B cell (primary cell): ENCODE results near the gene GRB10. TPM values are rescaled to one million over a fixed set of nuclear protein-coding genes. Genes with fewer than 3 reads are reported as not detected.

ENCODE experiments used
- ATAC-seq: fragments of 200-7000 bp; cut with Tn5 transposase; one replicate; pipeline ENCODE4 v1.10.0; 2021; ENCODE audit warnings: low read depth, mild to moderate bottlenecking, moderate number of reproducible peaks, moderate library complexity
- CTCF ChIA-PET: fragments of 350-600 bp; sonication (Branson Sonifier 250); formaldehyde crosslinking; loops from one replicate; lab custom pipeline; 2021; ENCODE audit warnings: antibody characterized with exemption, inconsistent platforms; lab: Charles Lee
- POLR2A ChIA-PET: fragments of 350-600 bp; sonication (Branson Sonifier 250); formaldehyde crosslinking; loops from one replicate; lab custom pipeline; 2021; ENCODE audit warnings: antibody characterized with exemption; lab: Charles Lee
- DNase-seq: peaks from one replicate; pipeline ENCODE4 v3.0.0; 2013
- H2AFZ ChIP-seq: 2 replicates; pipeline ENCODE4 v1.6.1; 2012; ENCODE audit warnings: mild to moderate bottlenecking, low read depth, low read length; ENCODE audit not compliant: insufficient read depth, poor library complexity, severe bottlenecking
- H3K27ac ChIP-seq, 2 donors: 1 replicate in 1 of 2; 2 replicates in 1 of 2; pipeline ENCODE4 v1.5.1; 2012 to 2013; ENCODE audit warnings: low read length in 2 of 2, mild to moderate bottlenecking in 2 of 2, moderate library complexity in 1 of 2
- H3K27me3 ChIP-seq, 4 experiments: fragments of 200-600 bp in 1 of 4; sonication (generic) in 1 of 4; replicated peaks in 1 of 4; 1 replicate in 2 of 4; 2 replicates in 2 of 4; pipeline versions ENCODE4 v1.6.1 to v1.7.0; 2013 to 2016; ENCODE audit warnings: low read length in 3 of 4, mild to moderate bottlenecking in 2 of 4, mixed read lengths in 1 of 4, moderate library complexity in 1 of 4; ENCODE audit not compliant: insufficient read depth in 4 of 4, control insufficient read depth in 3 of 4; ENCODE audit errors: control extremely low read depth in 1 of 4
- H3K36me3 ChIP-seq, 2 experiments: replicated peaks in 1 of 2; 1 replicate in 1 of 2; 2 replicates in 1 of 2; pipeline versions ENCODE4 v1.6.1 to v1.7.1; 2013; ENCODE audit warnings: low read length in 1 of 2; ENCODE audit not compliant: insufficient read depth in 2 of 2, control insufficient read depth in 1 of 2; ENCODE audit errors: control extremely low read depth in 1 of 2, extremely low read depth in 1 of 2
- H3K4me1 ChIP-seq, 2 donors: fragments of 200-600 bp in 1 of 2; sonication (generic) in 1 of 2; 1 replicate in 1 of 2; 2 replicates in 1 of 2; pipeline versions ENCODE4 v1.5.1 to v1.6.1; 2013 to 2017; ENCODE audit warnings: low read length in 2 of 2; ENCODE audit not compliant: control insufficient read depth in 2 of 2, insufficient read depth in 2 of 2
- H3K4me2 ChIP-seq: replicated peaks from 2 replicates; pipeline ENCODE3; 2012; ENCODE audit warnings: mild to moderate bottlenecking, low read depth, low read length; ENCODE audit not compliant: poor library complexity, severe bottlenecking
- H3K4me3 ChIP-seq, 5 experiments: fragments of 200-600 bp in 1 of 5; sonication (generic) in 1 of 5; 1 replicate in 3 of 5; 2 replicates in 2 of 5; pipeline versions ENCODE4 v1.5.1 to v1.7.0; 2011 to 2016; ENCODE audit warnings: low read length in 4 of 5, mild to moderate bottlenecking in 4 of 5, low read depth in 2 of 5, control low read depth in 1 of 5, moderate library complexity in 1 of 5; ENCODE audit not compliant: insufficient read depth in 1 of 5; ENCODE audit errors: control extremely low read depth in 1 of 5, extremely low read depth in 1 of 5
- H3K79me2 ChIP-seq: fragments of 200-600 bp; sonication (generic); one replicate; pipeline ENCODE4 v1.6.0; 2016; ENCODE audit warnings: low read length; ENCODE audit not compliant: control insufficient read depth, insufficient read depth
- H3K9ac ChIP-seq: fragments of 200-600 bp; sonication (generic); 2 replicates; pipeline ENCODE4 v1.6.1; 2017; ENCODE audit warnings: mild to moderate bottlenecking, low read length, moderate library complexity
- H3K9me3 ChIP-seq, 3 donors: one replicate each; pipeline versions ENCODE4 v1.6.1 to v1.7.1; 2013; ENCODE audit warnings: low read length in 2 of 3; ENCODE audit not compliant: control insufficient read depth in 2 of 3, insufficient read depth in 1 of 3; ENCODE audit errors: control extremely low read depth in 1 of 3
- H4K20me1 ChIP-seq: 2 replicates; pipeline ENCODE4 v1.6.0; 2012; ENCODE audit warnings: mild to moderate bottlenecking, low read length; ENCODE audit not compliant: insufficient read depth, control insufficient read depth, poor library complexity, severe bottlenecking
- H3K27ac Mint-ChIP-seq: one replicate; pipeline ENCODE4 v1.8.0; 2021; ENCODE audit warnings: mixed read lengths
- H3K27me3 Mint-ChIP-seq: one replicate; pipeline ENCODE4 v1.8.0; 2021; ENCODE audit warnings: mixed read lengths
- H3K4me1 Mint-ChIP-seq: one replicate; pipeline ENCODE4 v1.8.0; 2021; ENCODE audit warnings: mixed read lengths
- H3K4me3 Mint-ChIP-seq: one replicate; pipeline ENCODE4 v1.8.0; 2021; ENCODE audit warnings: mixed read lengths
- H3K9me3 Mint-ChIP-seq: one replicate; pipeline ENCODE4 v1.8.0; 2022; ENCODE audit warnings: mixed read lengths; ENCODE audit not compliant: insufficient read depth
- EZH2 ChIP-seq: IDR thresholded peaks from 2 replicates; pipeline ENCODE4 v1.6.1; 2012; ENCODE audit warnings: borderline replicate concordance, low read depth, mild to moderate bottlenecking, moderate library complexity, low read length; ENCODE audit not compliant: insufficient read depth, poor library complexity, severe bottlenecking
- WGBS: methylation state at CpG from one replicate; pipeline ENCODE4 v1.1.5; 2013; ENCODE audit warnings: missing lambda C conversion rate; ENCODE audit not compliant: insufficient coverage; 5-methylcytosine and 5-hydroxymethylcytosine counted together
- intact Hi-C: fragments of 100-400 bp; cut with micrococcal nuclease; formaldehyde crosslinking; loops from one replicate; pipeline ENCODE4 v1.10.0; 2022
- polyA plus RNA-seq: library from polyadenylated mRNA; depleted of rRNA; stranded (reverse); fragments of >200 nt; gene quantifications from 2 replicates; pipeline ENCODE4 v1.2.3, GENCODE V29; 2012
- total RNA-seq, 2 donors: library from RNA; stranded (reverse); fragments of 120-200 nt in 1 of 2; gene quantifications; 1 replicate in 1 of 2; 2 replicates in 1 of 2; pipeline versions ENCODE4 v1.2.3 to v1.2.4, GENCODE V29; 2013 to 2022
- TF ChIP-seq, protein P1 (sequence below): fragments of 200-600 bp; IDR thresholded peaks from one replicate; pipeline ENCODE4 v1.8.0; 2022; ENCODE audit warnings: antibody characterized with exemption, mild to moderate bottlenecking

The GRB10 gene
- total and polyA plus RNA-seq, 2 donors (not counting 1 experiment from before 2014, with no cell fraction given), result 0.04 TPM; not detected in 1

DNA sequence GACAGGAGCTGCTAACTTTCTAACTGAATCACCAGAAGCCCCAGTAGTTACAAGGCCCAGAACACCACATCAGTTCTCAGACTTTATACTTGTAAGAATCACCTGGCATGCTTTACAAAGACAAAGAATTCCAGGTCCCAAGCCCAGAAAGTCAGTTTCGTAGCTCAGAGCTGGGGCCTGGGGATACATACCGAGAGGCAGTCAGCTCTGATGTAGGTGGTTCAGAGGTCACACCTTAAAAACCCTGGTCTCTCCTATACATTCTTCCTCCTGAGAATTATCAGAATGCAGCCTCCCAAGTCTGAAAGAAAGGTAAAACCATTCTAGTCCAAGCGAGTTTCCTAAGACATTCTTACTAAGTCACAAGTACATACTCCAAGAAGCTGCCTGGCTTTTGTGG lies 2.3 kb downstream of the GRB10 start:
- H3K4me1 ChIP-seq, result peaks cover 0 to 4% of the 10 kb centered on the region in 2 donors
- DNase-seq (no peak), ATAC-seq (no peak)
- no peak overlapping the region for H3K27ac ChIP-seq
- Mint-ChIP-seq H3K9me3 (no peaks in the 10 kb centered on the region), H3K27me3 (peaks cover 32% of the 10 kb centered on the region), H3K4me1 (peaks cover 6% of the 10 kb centered on the region), H3K27ac (no peak overlapping the region), H3K4me3 (no peak overlapping the region)
- no peak overlapping the region for H3K4me2 ChIP-seq
- peaks cover 0 to 11% (median 0%) of the 10 kb centered on the region in 3 donors for H3K9me3 ChIP-seq
- WGBS, result 100% methylated on average over 2 of the region's 3 CpGs
- H3K36me3 ChIP-seq, result no peaks in the 10 kb centered on the region
- no peak overlapping the region for H3K4me3 ChIP-seq
- peaks cover 0 to 16% (median 3%) of the 10 kb centered on the region in 4 experiments for H3K27me3 ChIP-seq
- no peak overlapping the region for H2AFZ ChIP-seq
- ChIA-PET POLR2A (no interaction called here), CTCF (no interaction called here)
- H4K20me1 ChIP-seq, result no peaks in the 10 kb centered on the region
- no peak for TF ChIP-seq EZH2
- TF ChIP-seq, protein P1, sequence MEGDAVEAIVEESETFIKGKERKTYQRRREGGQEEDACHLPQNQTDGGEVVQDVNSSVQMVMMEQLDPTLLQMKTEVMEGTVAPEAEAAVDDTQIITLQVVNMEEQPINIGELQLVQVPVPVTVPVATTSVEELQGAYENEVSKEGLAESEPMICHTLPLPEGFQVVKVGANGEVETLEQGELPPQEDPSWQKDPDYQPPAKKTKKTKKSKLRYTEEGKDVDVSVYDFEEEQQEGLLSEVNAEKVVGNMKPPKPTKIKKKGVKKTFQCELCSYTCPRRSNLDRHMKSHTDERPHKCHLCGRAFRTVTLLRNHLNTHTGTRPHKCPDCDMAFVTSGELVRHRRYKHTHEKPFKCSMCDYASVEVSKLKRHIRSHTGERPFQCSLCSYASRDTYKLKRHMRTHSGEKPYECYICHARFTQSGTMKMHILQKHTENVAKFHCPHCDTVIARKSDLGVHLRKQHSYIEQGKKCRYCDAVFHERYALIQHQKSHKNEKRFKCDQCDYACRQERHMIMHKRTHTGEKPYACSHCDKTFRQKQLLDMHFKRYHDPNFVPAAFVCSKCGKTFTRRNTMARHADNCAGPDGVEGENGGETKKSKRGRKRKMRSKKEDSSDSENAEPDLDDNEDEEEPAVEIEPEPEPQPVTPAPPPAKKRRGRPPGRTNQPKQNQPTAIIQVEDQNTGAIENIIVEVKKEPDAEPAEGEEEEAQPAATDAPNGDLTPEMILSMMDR, result no peak
- no peaks in the 10 kb centered on the region for H3K79me2 ChIP-seq
- H3K9ac ChIP-seq, result no peak overlapping the region
- intact Hi-C loops, result no loop called here

DNA sequence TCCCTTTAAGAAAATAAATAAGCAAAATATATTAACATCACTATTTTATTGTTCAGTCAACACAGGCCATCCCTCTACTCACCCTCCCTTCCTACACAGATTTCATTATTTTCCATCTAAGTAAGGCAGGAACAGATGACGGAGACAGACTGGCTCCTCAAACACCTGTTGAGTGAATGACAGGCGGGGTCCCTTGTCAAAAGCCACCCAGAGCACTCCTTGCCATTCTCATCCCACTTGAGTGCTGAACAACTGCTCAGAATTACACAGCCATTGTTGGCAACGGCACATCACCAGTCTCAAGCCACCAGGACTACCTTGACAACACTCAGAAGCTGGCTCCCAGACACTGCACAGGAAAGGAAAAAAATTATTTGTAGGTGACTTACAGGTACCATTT lies 3.3 kb downstream of the GRB10 start:
- Histone ChIP-seq H3K9me3 (peaks cover 0 to 10% (median 0%) of the 10 kb centered on the region in 3 donors), H3K79me2 (no peaks in the 10 kb centered on the region), H3K4me1 (peaks cover 0 to 4% of the 10 kb centered on the region in 2 donors), H3K4me2 (no peak overlapping the region), H4K20me1 (no peaks in the 10 kb centered on the region), H3K36me3 (no peaks in the 10 kb centered on the region), H3K27me3 (peaks cover 0 to 16% (median 3%) of the 10 kb centered on the region in 4 experiments), H2AFZ (no peak overlapping the region), H3K4me3 (no peak overlapping the region), H3K9ac (no peak overlapping the region), H3K27ac (no peak overlapping the region)
- ChIA-PET CTCF (no interaction called here), POLR2A (no interaction called here)
- ATAC-seq, result no peak
- no peaks in the 10 kb centered on the region for H3K9me3 Mint-ChIP-seq
- WGBS, result 74% methylated on average over 2 of the region's 3 CpGs
- H3K27ac Mint-ChIP-seq, result no peak overlapping the region
- intact Hi-C loops, result no loop called here
- no peak for DNase-seq
- TF ChIP-seq EZH2, result no peak
- TF ChIP-seq, protein P1, result no peak
- H3K4me3 Mint-ChIP-seq, result no peak overlapping the region
- H3K4me1 Mint-ChIP-seq, result peaks cover 6% of the 10 kb centered on the region
- H3K27me3 Mint-ChIP-seq, result peaks cover 27% of the 10 kb centered on the region
